T-helper 22 cell (primary cell): ENCODE results near the gene SLC36A3.
"Not testable (repeated sequence)": the region's sequence is repeated elsewhere in the genome, so short reads cannot be mapped to it uniquely, and the experiment has no call there.

Source experiments
- DNase-seq: peaks from one replicate; pipeline ENCODE4 v3.0.0-alpha.2; 2020; ENCODE audit warnings: low read depth

SLC36A3 gene

DNA sequence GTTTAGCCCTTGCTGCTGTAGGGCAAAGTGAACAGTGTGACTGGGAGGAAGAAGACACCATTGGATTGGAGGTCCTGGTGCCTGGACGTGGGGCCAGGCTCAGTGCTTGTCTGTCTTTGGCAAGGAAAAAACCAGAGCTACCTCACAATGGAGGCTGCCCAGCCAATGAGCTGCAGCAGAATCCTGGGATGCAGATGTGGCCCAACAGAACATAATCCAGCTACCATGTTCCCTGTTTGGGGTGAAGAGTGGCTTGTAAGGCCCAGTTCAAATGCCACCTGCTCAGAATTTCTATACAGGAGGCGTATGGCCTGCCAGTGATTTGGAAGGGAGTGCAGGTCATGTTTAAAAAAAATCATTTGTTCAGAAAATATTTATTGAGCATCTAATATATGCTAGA, at the start of gene SLC36A3:
SLC36A3 (minus strand) TSS at position 101 of the 400 bp plus-strand sequence. CDS start 412 bp downstream, outside the sequence.
- DNase-seq = no peak

DNA sequence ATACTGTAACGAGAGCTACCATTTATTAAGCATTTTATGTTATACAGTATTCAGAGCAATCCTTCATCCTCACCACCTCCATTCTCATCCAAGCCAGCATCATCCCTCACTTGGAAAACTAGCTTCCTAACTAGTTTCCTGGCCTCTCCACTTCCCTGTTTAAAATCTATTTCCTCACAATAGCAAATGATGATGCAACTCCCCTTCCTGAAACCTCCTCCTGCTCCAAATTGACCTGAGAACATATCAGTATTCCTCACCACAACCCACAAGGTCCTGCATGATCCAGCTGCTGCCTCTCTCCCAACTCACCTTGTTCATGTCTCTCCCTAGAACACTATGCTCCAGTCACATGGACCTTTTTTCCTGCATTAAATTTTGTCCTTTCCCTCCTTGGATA, 48.1 kb upstream of the SLC36A3 start:
- no peak for DNase-seq

DNA sequence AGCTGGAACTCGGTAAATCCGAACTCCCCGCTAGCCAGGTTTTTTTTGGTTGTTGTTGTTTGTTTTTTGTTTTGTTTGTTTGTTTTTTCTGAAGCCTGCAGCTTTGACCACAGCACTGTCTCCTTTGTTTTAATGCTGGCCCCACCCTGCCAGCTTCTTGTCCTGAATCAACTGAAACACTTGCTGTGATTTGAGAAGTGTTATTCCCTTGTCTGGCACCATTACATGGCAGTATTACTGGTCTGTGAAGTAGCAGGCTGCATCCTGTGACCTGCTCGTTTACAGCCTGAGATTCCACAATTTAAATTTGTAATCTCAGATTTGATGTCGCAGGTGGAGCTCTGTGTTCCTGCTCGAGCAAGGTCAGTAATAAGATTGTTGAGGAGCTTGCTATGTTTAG, 45.2 kb upstream of the SLC36A3 start:
- no peak for DNase-seq

DNA sequence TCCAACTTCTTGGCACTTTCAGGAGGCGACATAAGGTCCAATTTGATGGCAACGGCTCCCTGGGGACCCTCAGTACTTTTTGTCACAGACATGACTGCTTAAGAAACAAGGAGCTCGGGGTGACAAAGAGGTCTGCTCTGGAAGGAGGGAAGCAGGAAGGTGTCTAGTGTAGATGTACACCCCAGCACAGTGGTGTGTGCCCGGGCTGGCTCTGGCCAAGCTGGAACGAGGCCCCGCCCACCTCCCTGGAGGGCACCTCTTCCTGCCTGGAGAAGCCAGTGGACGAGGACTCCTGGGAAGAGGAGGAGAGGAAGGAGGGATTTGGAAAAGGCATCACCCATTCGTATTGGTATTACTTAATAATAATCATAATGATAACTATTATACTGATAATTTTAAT, 43.8 kb upstream of the SLC36A3 start, which contains the start of gene SLC36A2:
SLC36A2 (minus strand) TSS at position 191 of the 400 bp plus-strand sequence; CDS start at position 92, 99 bp downstream.
- no peak for DNase-seq

DNA sequence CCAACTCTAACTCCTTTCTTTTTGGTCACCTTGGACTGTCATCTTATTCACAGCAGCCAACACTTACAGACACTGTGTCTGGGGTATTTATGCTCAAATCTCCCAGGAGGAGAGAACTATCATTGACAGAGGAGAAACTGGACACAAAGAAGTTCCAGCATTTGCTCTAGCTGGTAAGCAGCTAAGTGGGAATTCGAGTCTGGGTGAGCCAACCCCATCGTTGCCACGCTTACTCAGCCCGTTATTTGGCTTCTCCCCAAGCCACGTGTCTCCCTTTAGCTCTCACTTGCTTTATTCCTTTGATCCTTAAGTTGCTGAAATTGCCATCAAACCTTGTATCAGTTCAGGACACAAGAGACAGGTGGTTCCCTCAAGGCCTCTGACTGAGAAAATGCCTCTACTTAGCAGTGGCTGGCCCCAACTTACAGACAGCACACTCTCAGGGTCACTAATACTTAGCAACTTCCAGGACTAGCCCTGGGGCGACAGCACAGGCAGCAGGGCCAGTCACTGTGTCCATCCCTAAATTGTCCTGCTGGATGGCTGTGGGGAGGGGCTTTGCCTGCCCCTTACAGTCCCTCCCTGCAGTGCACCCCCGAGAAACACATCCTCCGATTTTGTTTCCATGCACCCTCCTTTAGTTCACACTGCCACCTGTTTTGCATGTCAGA, 42.4 kb upstream of the SLC36A3 start:
- no peak for DNase-seq

DNA sequence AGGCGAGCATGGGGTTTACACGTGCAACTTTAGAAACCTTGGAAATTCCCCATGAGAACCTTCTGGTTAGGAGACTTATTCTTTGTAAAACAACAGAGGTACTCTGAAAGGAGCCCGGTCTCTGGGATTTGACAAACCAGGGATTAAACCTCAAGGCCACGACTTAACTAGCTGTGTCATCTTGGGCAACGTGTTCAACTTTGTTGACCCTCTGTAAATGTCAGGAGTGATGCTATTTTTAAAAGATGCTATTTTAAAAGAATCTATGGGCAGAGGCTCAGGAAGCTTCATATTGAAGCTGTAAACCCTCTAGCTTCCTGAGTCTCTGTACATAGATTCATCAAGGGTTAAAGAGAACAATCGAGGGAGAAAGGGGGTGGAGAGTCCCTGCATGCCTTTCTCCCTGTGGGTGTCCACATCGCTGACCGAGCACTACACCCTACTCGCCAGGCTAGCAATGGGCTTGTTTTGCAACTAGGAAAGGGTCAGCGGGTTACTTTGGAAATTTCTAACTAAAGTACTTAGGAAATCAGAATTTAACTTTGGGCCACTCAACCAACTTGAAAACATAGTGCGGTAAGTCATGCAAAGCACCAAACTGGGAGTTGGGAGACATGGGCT, 41.7 kb upstream of the SLC36A3 start:
- DNase-seq = no peak

DNA sequence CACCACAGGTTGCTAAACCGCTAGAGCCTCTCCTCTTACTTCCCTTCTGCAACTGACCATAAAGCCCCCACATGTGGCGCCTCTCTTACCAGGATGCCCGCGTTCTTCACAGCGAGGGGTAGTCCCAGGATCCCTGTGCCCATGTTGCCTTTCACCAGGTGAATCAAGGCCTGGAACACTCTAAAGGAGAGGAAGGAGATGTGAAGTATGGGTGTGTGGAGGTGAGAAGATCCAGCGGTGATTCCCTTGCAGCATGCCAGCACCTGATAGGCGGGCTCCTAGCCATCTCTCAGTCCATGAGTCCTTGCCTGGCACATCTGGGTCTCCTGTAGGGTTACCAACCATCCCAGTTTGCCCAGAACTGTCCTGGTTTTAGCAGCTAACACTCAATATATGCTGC, 40.5 kb upstream of the SLC36A3 start:
- no peak for DNase-seq

DNA sequence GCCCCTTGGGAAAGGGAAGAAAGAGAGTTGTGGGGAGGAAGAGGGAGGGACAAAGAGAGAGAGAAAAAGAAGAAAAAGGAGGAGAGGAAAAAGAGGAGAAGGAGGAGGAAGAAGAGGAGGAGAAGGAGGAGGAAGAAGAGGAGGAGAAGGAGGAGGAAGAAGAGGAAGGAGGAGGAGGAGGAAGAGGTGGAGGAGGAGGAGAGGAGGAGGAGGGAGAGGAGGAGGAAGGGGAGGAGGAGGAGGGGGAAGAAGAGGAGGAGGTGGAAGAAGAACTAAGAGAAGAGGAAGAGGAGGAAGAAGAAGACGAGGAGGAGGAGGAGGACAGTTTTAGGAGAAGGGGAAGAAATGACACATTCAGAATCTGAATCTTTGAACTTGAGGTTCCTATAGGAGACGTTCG, 36.4 kb upstream of the SLC36A3 start:
- no peak for DNase-seq

DNA sequence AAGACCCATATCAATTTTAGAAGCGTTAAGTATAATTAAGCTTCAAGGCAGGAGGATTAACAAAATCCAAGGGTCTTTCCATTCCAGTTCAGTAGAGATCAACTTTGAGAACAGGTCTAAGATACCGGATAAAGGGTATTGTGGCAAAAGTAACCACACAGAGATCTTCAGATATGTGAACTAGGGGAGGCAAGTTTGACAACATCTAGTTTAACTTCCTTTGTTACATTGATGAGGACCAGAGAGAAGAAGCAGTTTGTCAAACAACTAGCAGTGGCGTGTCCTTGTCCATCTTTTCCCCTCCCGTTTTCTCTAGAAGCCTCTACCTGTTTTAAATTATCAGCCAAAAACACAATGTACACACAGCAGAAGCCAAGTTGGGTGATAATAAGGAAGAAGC, 35.2 kb upstream of the SLC36A3 start:
- DNase-seq = no peak

DNA sequence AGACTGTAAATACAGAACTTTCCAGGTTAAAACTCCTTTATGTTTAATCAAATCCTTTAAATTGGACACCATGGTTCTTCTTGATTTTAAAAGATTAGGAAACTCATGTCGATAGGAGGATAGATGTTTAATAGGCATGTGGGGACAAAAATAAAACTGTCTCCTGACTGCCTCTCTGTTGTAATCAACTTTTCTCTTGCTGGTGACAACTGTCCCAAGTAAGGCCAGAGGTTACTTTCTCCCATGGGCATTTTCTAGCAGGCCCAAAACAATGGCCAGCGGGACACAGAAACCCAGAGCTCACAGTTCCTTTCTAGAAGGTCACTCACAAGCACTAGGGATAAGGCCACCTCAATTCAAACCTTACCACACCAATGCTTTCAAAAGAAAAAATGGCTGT, 29.3 kb upstream of the SLC36A3 start:
- no peak for DNase-seq

DNA sequence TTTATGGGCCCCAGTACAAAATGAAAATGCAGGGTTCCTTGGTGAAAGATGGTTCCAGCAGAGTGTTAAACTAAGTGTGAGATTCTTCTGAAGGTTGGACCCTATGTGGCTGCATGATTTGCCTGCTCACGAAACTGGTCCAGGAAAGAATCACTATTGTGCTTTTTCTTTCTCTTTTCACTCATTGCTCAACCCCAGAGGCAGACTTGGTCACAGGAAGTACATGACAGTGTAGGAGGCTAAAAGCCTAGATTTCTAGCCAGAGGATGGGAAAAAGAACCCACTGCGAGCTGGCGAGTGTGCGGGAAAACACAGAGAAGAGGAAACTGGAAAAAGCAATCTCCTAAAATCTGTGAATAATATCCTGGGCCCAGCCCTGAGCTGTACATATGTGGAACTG, 25.2 kb upstream of the SLC36A3 start:
- no peak for DNase-seq

DNA sequence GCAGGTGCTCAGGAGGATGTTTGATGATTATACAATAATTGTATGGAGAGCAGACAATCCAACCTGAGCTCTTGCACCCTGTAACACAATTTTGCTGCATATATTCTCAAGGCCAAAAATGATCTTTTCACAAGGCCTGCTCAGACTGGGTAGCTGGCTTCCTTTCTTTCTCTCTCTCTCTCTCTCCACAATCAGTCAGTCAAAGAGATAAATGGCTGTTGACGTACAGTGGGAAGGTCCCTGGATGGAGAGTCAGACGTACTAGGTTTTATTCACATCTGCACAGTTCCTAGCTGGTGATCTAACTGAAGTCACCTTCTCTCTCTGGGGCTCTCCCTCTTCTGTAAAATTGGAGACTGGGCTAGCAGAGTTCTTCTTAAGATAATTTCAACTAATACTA, 24.0 kb upstream of the SLC36A3 start:
- no peak for DNase-seq

DNA sequence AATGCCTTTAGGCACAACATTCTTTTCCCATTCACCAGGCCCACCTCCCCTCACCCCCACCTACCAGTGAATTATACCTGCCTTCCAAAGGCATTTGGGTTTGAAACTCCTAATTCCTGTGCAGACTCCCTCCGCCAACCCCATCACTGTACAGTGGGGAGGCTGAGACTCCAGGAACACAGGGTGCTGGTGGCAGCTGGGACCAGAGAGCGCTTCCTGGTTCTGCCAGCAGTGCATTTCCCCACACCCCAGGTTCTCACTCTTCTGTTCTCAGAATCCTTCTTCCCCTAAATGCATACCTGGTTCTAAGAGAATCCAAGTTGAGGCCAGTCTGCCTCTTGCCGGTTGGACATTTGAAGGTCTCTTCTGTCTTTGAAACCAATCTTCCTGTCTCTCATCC, 22.7 kb upstream of the SLC36A3 start:
- no peak for DNase-seq

DNA sequence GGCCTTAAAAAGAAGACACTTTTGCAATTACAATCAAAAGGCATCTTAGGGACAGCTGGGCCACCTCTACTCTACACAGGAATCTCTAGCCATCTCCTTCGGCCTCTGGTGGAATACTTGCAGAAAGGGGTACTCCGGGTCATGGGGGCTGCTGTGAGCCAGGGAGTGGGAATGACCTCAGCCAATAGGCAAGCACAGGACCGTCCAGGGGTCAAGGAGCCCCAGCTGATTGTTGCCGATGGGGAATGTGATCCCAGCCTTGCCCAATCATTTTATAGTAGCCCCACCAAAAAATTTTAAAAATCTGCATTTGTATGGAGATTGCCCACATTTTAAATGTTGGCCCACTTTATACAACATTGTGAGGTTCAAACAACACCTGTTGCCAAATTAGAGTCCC, 16.9 kb upstream of the SLC36A3 start:
- no peak for DNase-seq

DNA sequence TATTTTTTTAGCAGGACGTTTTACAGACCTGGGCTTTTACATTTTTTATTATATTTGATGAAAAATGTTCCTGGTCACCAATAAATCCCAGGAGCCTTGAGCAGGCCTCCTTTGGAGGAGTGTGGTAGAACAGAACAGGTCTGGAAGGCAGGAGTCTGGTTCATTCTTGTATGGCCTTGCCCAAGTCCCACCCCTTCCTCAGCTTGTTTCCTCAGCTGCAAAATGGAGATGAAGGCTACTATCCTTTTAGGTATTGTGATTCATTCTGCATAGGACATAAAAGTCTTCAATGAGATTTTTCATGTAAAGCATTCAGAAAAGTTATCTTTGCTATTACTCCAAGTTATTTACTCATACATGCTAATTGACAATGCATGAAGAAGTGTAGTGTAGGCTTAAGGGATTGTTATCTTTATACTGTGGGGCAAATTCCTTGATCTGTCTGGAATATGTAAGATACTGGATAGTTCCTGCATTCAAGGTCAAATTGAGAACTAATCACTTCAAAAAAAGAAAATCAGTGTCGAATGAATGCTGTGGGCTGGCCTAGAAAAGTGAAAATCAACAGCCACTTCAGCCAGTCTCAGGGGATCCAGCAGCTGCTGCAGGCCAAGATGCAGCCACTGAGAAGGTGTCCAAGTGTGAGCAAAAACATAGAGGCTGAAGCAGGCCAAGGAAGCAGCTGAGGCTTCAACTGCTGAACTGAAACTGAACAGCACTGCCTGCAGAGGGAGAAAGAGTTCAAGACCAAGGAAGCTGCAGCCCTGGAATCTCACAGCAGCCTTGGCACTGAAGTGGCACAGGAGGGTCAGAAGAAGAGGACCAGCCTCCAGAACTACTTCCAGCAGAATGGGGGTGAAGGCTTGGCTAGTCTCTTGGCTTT, 15.5 kb upstream of the SLC36A3 start:
- DNase-seq = no peak

DNA sequence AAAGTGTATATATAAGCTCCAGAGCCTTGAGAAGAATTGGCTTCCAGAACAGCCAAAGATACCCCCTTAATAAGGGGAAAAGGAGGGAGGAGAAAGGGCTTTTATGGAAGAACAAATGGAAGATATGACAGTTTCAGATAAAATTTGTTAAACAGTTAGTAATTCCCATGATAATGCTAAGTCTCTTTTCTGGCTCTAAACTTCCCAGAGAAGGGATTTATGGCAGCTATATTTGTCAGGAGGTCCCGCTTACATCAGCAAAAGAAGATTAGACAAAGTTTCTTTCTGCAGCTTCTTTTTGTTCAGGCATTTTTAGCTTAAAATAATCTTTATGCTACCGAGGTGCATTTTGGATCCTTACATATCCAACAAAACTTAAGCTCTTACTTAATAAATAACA, 14.3 kb upstream of the SLC36A3 start:
- DNase-seq = no peak

DNA sequence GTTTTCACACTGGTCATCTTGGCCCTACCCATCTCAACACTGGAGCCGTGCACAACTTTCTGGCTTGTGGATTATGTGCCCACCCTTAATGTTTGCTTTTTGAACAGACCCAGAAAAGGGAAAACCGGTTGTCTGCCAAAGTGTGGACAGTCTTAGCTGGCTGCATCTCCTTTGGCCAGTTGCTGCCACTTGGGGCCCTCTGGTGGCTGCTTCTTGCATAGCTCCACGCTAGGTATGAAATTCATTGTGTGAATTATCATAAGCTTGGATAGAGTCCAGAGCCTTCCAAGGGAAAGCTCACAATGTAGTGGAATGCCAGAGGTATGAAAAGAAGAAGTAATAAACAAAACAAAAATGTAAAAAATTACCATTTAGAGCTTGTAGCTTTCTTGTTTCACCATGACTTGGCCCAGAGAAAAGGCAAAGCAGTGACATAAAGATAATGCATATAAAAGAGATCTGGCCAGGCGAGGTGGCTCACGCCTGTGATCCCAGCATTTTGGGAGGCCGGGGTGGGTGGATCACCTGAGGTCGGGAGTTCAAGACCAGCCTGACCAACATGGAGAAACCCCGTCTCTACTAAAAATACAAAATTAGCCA, 12.5 kb upstream of the SLC36A3 start:
- no peak for DNase-seq

DNA sequence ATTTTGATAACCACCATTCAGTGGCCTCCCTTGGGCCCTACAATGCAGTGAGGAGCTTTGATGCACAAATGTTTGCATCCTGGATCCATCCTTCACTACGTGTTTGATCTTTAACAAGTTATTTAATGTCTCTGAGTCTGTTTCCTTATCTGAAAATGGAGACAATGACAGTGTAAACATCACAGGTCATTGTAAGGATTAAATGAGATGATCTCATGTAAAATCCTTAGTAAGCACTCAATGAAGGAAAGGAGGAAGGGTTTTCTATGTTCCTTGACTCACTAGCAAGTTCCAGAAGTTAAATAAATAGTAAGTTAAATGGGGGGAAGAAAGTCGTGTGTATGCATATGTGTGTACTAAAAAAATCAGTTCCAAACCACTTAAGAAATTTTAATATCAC, 9.8 kb upstream of the SLC36A3 start:
- DNase-seq = no peak

DNA sequence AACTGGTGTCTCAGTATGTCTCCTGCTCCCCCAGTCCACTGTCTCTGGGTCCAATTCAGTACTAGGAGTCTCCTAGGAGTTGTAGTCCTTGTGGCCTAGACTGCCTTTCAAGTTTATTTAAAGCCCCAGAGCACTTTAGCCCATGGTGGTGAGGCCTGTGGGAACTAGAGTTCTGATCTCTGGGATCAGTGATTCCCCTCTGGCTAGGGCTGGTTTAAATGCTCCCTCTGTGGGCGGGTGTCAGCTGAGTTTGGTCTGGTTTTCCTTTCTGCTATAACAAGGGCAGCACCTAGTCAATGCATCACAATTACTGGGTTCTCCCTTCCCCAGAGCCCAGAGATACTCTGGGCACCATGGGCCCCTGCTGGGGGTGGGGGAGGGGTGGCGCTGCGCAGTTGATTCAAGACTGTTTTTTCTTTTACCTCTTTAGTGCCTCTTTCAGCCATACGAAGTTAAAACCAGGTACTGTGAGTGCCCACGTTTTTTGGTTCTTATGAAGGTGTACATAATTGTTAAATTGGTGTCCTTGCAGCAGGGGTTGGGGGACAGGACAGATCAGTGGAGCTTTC, 9.3 kb upstream of the SLC36A3 start:
- no peak for DNase-seq

DNA sequence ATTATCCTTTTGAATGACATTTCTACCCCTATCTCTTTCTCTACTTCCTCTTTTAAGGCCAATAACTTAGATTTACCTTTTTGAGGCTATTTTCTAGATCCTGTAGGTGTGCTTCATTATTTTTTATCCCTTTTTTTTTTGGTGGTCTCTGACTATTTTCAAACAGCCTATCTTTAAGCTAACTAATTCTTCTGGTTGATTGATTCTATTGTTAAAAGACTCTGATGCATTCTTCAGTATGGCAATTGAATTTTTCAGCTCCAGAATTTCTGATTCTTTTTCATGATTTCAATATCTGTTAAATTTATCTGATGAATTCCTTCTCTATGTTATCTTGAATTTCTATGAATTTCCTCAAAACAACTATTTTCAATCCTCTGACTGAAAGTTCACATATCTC, 7.4 kb upstream of the SLC36A3 start:
- DNase-seq = no peak

DNA sequence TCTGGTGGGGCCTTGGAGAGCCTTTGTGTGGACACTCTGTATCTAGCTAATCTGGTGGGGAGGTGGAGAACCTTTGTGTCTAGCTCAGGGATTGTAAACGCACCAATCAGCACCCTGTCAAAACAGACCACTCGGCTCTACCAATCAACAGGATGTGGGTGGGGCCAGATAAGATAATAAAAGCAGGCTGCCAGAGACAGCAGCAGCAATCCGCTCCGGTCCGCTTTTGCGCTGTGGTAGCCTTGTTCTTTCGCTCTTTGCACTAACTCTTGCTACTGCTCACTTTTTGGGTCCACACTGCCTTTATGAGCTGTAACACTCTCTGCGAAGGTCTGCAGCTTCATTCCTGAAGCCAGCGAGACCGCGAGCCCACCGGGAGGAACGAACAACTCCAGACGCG, 6.3 kb upstream of the SLC36A3 start:
- not testable (repeated sequence) for DNase-seq

DNA sequence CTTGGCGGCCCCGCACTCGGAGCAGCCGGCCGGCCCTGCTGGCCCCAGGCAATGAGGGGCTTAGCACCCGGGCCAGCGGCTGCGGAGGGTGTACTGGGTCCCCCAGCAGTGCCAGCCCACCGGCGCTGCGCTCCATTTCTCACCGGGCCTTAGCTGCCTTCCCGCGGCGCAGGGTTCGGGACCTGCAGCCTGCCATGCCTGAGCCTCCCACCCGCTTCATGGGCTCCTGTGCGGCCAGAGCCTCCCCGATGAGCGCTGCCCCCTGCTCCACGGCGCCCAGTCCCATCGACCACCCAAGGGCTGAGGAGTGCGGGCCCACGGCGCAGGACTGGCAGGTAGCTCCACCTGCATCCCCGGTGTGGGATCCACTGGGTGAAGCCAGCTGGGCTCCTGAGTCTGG, 5.7 kb upstream of the SLC36A3 start:
- not testable (repeated sequence) for DNase-seq
